Hepatocyte (in vitro differentiated cells): Measurements from ENCODE around the gene NR2F2. TPM values are rescaled to one million over a fixed set of nuclear protein-coding genes. Genes with fewer than 3 reads are reported as not detected.

ENCODE experiments used
- DNase-seq: peaks from one replicate; pipeline ENCODE4 v3.0.0-alpha.2; 2016; ENCODE audit warnings: low spot score
- H2AFZ ChIP-seq: fragments of 200-600 bp; sonication (generic); 2 replicates; pipeline ENCODE4 v1.6.0; 2016; ENCODE audit warnings: antibody characterized with exemption, mild to moderate bottlenecking
- H3K27ac ChIP-seq: fragments of 200-600 bp; sonication (generic); 2 replicates; pipeline ENCODE4 v1.5.1; 2016; ENCODE audit warnings: mild to moderate bottlenecking
- H3K27me3 ChIP-seq: fragments of 200-600 bp; sonication (generic); 2 replicates; pipeline ENCODE4 v1.6.1; 2016
- H3K36me3 ChIP-seq: fragments of 200-600 bp; sonication (generic); replicated peaks from 2 replicates; pipeline ENCODE4 v1.5.1; 2016; ENCODE audit warnings: low read depth; ENCODE audit not compliant: insufficient read depth
- H3K4me1 ChIP-seq: fragments of 200-600 bp; sonication (generic); 2 replicates; pipeline ENCODE4 v1.5.1; 2016; ENCODE audit warnings: mild to moderate bottlenecking, moderate library complexity; ENCODE audit not compliant: insufficient read depth
- H3K4me2 ChIP-seq: fragments of 200-600 bp; sonication (generic); 2 replicates; pipeline ENCODE4 v1.6.0; 2016
- H3K4me3 ChIP-seq: fragments of 200-600 bp; sonication (generic); 2 replicates; pipeline ENCODE4 v1.5.1; 2016; ENCODE audit warnings: mild to moderate bottlenecking
- H3K79me2 ChIP-seq: fragments of 200-600 bp; sonication (generic); 2 replicates; pipeline ENCODE4 v1.6.0; 2017; ENCODE audit warnings: mild to moderate bottlenecking
- H3K9me2 ChIP-seq: fragments of 200-600 bp; sonication (generic); replicated peaks from 2 replicates; pipeline ENCODE4 v1.6.0; 2017; ENCODE audit warnings: mild to moderate bottlenecking; ENCODE audit not compliant: insufficient read depth
- H3K9me3 ChIP-seq: fragments of 200-600 bp; sonication (generic); 2 replicates; pipeline ENCODE4 v1.5.1; 2016; ENCODE audit warnings: low read depth, mild to moderate bottlenecking
- H4K20me1 ChIP-seq: fragments of 200-600 bp; sonication (generic); 2 replicates; pipeline ENCODE4 v1.6.0; 2016; ENCODE audit warnings: mild to moderate bottlenecking; ENCODE audit not compliant: insufficient read depth, poor library complexity, severe bottlenecking
- CTCF ChIP-seq: fragments of 200-600 bp; sonication (generic); IDR thresholded peaks from 2 replicates; pipeline ENCODE4 v1.5.1; 2016; ENCODE audit warnings: antibody characterized with exemption, mild to moderate bottlenecking; ENCODE audit not compliant: poor library complexity
- EZH2 ChIP-seq: fragments of 200-600 bp; sonication (generic); IDR thresholded peaks from 2 replicates; pipeline ENCODE4 v1.6.1; 2016; ENCODE audit warnings: antibody characterized with exemption, mild to moderate bottlenecking, borderline replicate concordance
- EZH2phosphoT487 ChIP-seq: fragments of 200-600 bp; sonication (generic); IDR thresholded peaks from one replicate; pipeline ENCODE4 v1.6.1; 2018; ENCODE audit warnings: antibody characterized with exemption, mild to moderate bottlenecking, low read depth, moderate library complexity; ENCODE audit not compliant: unreplicated experiment, severe bottlenecking
- WGBS: methylation state at CpG from one replicate; pipeline ENCODE4 v1.1.6; 2016; ENCODE audit warnings: low lambda C conversion rate; ENCODE audit errors: missing lambda C conversion rate; 5-methylcytosine and 5-hydroxymethylcytosine counted together
- polyA plus RNA-seq: library from polyadenylated mRNA; unstranded; fragments of >200 nt; fragmentation: Nextera tagmentation; extraction: Ambion mirVana; gene quantifications from 2 replicates; pipeline ENCODE4 v1.2.1, GENCODE V29; 2016
- total RNA-seq: library from RNA; depleted of rRNA; stranded (reverse); fragments of >200 nt; gene quantifications from 2 replicates; pipeline ENCODE4 v1.2.3, GENCODE V29; 2014

Gene NR2F2
- total and polyA plus RNA-seq, 2 experiments from 2014 or later, result 23.0 to 27.9 TPM

- H3K9me3 ChIP-seq, result no peaks in the 10 kb centered on the region
- TF ChIP-seq EZH2 (no peak), CTCF (no peak)
- H2AFZ ChIP-seq, result no peak overlapping the region
- H3K79me2 ChIP-seq, result no peaks in the 10 kb centered on the region
- no peak overlapping the region for H3K4me3 ChIP-seq
- no peaks in the 10 kb centered on the region for H3K9me2 ChIP-seq
- whole genome bisulfite sequencing, result 78% methylated on average over 4 of the region's 4 CpGs
- no peak overlapping the region for H3K27ac ChIP-seq
- H3K36me3 ChIP-seq, result no peaks in the 10 kb centered on the region
- no peaks in the 10 kb centered on the region for H3K27me3 ChIP-seq
- H3K4me2 ChIP-seq, result no peak overlapping the region
- no peak for DNase-seq
- no peaks in the 10 kb centered on the region for H4K20me1 ChIP-seq
- peaks cover 7% of the 10 kb centered on the region for H3K4me1 ChIP-seq
Measured at GRCh38 chr15:96312641-96313335, 17.7 kb upstream of the NR2F2 start.

GRCh38 chr15:96314518-96314917, 16.0 kb upstream of the NR2F2 start:
- H3K79me2 ChIP-seq, result peaks cover under 1% of the 10 kb centered on the region
- H4K20me1 ChIP-seq, result no peaks in the 10 kb centered on the region
- H3K4me2 ChIP-seq, result no peak overlapping the region
- TF ChIP-seq CTCF (no peak), EZH2 (no peak), EZH2phosphoT487 (no peak)
- H3K9me2 ChIP-seq, result no peaks in the 10 kb centered on the region
- no peaks in the 10 kb centered on the region for H3K36me3 ChIP-seq
- no peak overlapping the region for H3K4me3 ChIP-seq
- no peaks in the 10 kb centered on the region for H3K27me3 ChIP-seq
- peaks cover 4% of the 10 kb centered on the region for H3K4me1 ChIP-seq
- no peak for DNase-seq
- no peak overlapping the region for H3K27ac ChIP-seq
- no peak overlapping the region for H2AFZ ChIP-seq
- no peaks in the 10 kb centered on the region for H3K9me3 ChIP-seq

- no peaks in the 10 kb centered on the region for H3K9me2 ChIP-seq
- H4K20me1 ChIP-seq, result no peaks in the 10 kb centered on the region
- no peak overlapping the region for H3K4me2 ChIP-seq
- peaks cover 2% of the 10 kb centered on the region for H3K27me3 ChIP-seq
- DNase-seq, result no peak
- no peaks in the 10 kb centered on the region for H3K9me3 ChIP-seq
- H3K27ac ChIP-seq, result no peak overlapping the region
- no peaks in the 10 kb centered on the region for H3K4me1 ChIP-seq
- H3K36me3 ChIP-seq, result no peaks in the 10 kb centered on the region
- no peak overlapping the region for H2AFZ ChIP-seq
- TF ChIP-seq EZH2 (no peak), EZH2phosphoT487 (no peak), CTCF (no peak)
- peaks cover 2% of the 10 kb centered on the region for H3K79me2 ChIP-seq
- H3K4me3 ChIP-seq, result no peak overlapping the region
- WGBS, result 97% methylated on average over 1 of the region's 1 CpG
Measured at GRCh38 chr15:96314963-96315362, 15.5 kb upstream of the NR2F2 start.
